Mesothelial cell of epicardium (in vitro differentiated cells): ENCODE data around the gene RNU1-3. TPM values are rescaled to one million over a fixed set of nuclear protein-coding genes. Genes with fewer than 3 reads are reported as not detected.

Source experiments
- DNase-seq, 2 experiments: peaks; one replicate each; pipeline ENCODE4 v3.0.0; 2021; ENCODE audit warnings: low spot score in 2 of 2; ENCODE audit not compliant: unreplicated experiment in 2 of 2
- H3K27ac Mint-ChIP-seq: 2 replicates; pipeline ENCODE4 v1.8.0; 2021; ENCODE audit warnings: mixed read lengths
- H3K27me3 Mint-ChIP-seq: 2 replicates; pipeline ENCODE4 v1.8.0; 2021; ENCODE audit warnings: low read depth, mixed read lengths
- H3K36me3 Mint-ChIP-seq: 2 replicates; pipeline ENCODE4 v1.8.0; 2021; ENCODE audit warnings: mixed read lengths
- H3K4me1 Mint-ChIP-seq: 2 replicates; pipeline ENCODE4 v1.8.0; 2021; ENCODE audit warnings: mixed read lengths
- H3K4me3 Mint-ChIP-seq: 2 replicates; pipeline ENCODE4 v1.8.0; 2021; ENCODE audit warnings: mild to moderate bottlenecking, moderate library complexity, mixed read lengths
- H3K9me3 Mint-ChIP-seq: 2 replicates; pipeline ENCODE4 v1.8.0; 2021; ENCODE audit warnings: mixed read lengths
- CTCF ChIP-seq: fragments of 200-600 bp; sonication (generic); IDR thresholded peaks from one replicate; pipeline ENCODE4 v1.5.0; 2021; ENCODE audit warnings: antibody characterized with exemption; ENCODE audit not compliant: unreplicated experiment
- total RNA-seq: library from RNA; stranded (reverse); gene quantifications from 3 replicates; pipeline ENCODE4 v1.2.1, GENCODE V29; 2021

Gene RNU1-3
- total RNA-seq, 1 donor from 2014 or later: 3,945 TPM

GRCh38 chr1:16618719-16619118 lies 48.0 kb downstream of the RNU1-3 start:
- Mint-ChIP-seq H3K4me3 (no peak overlapping the region), H3K27ac (no peak overlapping the region), H3K9me3 (no peaks in the 10 kb centered on the region), H3K4me1 (no peaks in the 10 kb centered on the region), H3K36me3 (no peaks in the 10 kb centered on the region), H3K27me3 (no peaks in the 10 kb centered on the region)
- DNase-seq: peak in 1 of 2 experiments; percentile 52
- no peak for TF ChIP-seq CTCF

DNA sequence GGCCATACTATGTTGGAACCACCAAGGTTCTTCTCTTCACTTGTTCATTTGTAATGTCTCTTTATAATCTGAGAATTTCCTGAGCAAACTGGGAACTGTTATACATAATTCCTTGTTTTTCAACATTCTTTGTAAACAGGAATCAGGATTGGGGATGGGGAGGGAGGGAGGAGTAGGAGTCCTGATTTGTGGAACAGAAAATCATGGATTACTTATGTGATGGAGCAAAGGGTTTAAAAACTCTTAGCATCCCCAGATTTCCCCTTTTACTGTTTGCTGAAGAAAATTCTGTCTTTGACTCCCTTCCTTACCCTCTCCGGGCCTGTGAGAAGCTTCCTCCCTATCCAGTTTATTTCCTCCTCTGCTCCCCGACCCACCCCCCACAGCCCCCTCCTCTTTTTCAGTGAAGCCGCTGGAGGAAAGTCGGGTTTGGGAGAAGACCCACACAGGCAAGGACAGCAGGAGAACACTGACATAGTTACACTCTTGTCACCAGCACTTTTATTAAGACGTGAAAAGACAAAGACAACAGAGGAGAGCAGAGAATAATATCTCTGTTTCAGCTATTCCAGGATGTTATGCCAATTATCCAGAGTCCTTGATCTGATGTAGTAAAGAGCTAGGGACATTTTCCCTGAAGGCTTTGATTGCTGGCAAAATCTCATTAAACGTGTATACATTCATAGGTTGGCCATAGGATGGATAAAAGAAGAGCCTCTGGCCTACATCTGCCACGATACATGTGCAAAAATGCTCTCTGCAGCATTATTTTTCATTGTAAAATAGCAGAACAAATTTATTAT lies 48.8 kb downstream of the RNU1-3 start:
- peak in 1 of 2 experiments; percentile 32 for DNase-seq

DNA sequence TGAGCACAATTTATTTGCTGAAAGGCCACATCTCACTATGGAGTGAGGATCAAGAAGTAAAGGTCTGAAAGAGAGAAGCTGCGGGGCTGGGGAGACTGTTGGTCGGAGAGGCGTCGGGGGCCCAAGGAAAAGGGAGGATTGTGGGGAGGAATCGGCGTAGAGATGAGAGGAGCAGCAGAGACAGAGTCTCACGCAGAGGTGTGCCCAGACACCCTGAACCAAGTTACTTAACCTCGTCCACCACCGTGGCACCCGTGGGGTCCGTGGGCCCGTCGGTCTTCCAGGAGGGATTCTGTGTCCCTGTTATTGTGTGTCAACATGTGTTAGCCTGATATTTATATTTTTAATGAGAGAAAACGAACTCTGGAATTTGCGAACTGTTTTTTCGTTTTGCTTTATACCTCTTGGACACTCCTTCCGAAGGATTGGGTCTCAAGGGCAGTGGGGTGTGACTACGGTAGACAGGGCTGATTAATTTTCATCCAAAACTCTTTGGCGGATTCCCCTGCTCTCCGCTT lies 49.6 kb downstream of the RNU1-3 start:
- Mint-ChIP-seq H3K27ac (no peak overlapping the region), H3K36me3 (no peaks in the 10 kb centered on the region), H3K4me3 (no peak overlapping the region), H3K4me1 (no peaks in the 10 kb centered on the region), H3K9me3 (no peaks in the 10 kb centered on the region), H3K27me3 (no peaks in the 10 kb centered on the region)
- TF ChIP-seq CTCF: no peak
- DNase-seq: peak in 1 of 2 experiments; percentile 44

More for the DNA sequence above, 48.8 kb downstream of the RNU1-3 start:
- Mint-ChIP-seq H3K9me3 (no peaks in the 10 kb centered on the region), H3K36me3 (no peaks in the 10 kb centered on the region), H3K27me3 (no peaks in the 10 kb centered on the region), H3K4me1 (no peaks in the 10 kb centered on the region), H3K4me3 (no peak overlapping the region), H3K27ac (no peak overlapping the region)
- no peak for TF ChIP-seq CTCF

Other genes starting within 250 kb of the RNU1-3 start
- gene SPATA21, start 229.5 kb downstream of the RNU1-3 start, total RNA-seq: 0.16 to 0.20 TPM in 2 of 3 replicates, not detected in the other
- 43.7 to 46.7 TPM (median 44.1 TPM) in 3 replicates for gene NECAP2, start 226.2 kb downstream of the RNU1-3 start, total RNA-seq
- 3,774 to 3,945 TPM (median 3,937 TPM) in 3 replicates for gene RNU1-1, start 152.7 kb downstream of the RNU1-3 start, total RNA-seq
- gene NBPF1, start 53.4 kb downstream of the RNU1-3 start, total RNA-seq: 74.5 to 86.3 TPM (median 79.1 TPM) in 3 replicates
- 3,774 to 3,945 TPM (median 3,937 TPM) in 3 replicates for gene RNU1-4, start 73.6 kb upstream of the RNU1-3 start, total RNA-seq
- gene RNU1-2, start 229.0 kb upstream of the RNU1-3 start, total RNA-seq: 3,774 to 3,945 TPM (median 3,937 TPM) in 3 replicates